GM18498 (cell line): ENCODE data around the gene MYMK.

Experiments used
- ATAC-seq: cut with Tn5 transposase; IDR thresholded peaks from one replicate; pipeline ENCODE4 v1.9.1; 2021; ENCODE audit warnings: mild to moderate bottlenecking, moderate library complexity; ENCODE audit not compliant: unreplicated experiment

The MYMK gene

GRCh38 chr9:133519693-133520092, 5.1 kb downstream of the MYMK start:
- ATAC-seq: no peak

GRCh38 chr9:133518706-133519449, 5.9 kb downstream of the MYMK start:
- ATAC-seq: no peak

GRCh38 chr9:133518200-133518599, 6.6 kb downstream of the MYMK start:
- ATAC-seq: no peak

- no peak for ATAC-seq
Observed at GRCh38 chr9:133517711-133518110, 7.0 kb downstream of the MYMK start.

GRCh38 chr9:133516961-133517350, 7.8 kb downstream of the MYMK start:
- ATAC-seq: no peak

GRCh38 chr9:133516256-133516960, 8.4 kb downstream of the MYMK start:
- no peak for ATAC-seq

GRCh38 chr9:133515615-133516255, 9.0 kb downstream of the MYMK start:
- no peak for ATAC-seq

- no peak for ATAC-seq
Observed at GRCh38 chr9:133515240-133515610, 9.5 kb downstream of the MYMK start.

GRCh38 chr9:133514460-133515239, 10.1 kb downstream of the MYMK start:
- no peak for ATAC-seq

GRCh38 chr9:133513214-133514100, 11.3 kb downstream of the MYMK start:
- ATAC-seq: no peak

GRCh38 chr9:133512253-133513213, 12.2 kb downstream of the MYMK start:
- no peak for ATAC-seq

GRCh38 chr9:133511607-133512006, 13.2 kb downstream of the MYMK start:
- ATAC-seq: no peak

- ATAC-seq: no peak
Observed at GRCh38 chr9:133510926-133511505, 13.7 kb downstream of the MYMK start.

- ATAC-seq: no peak
Observed at GRCh38 chr9:133509179-133510083, 15.3 kb downstream of the MYMK start.

- no peak for ATAC-seq
Observed at GRCh38 chr9:133508046-133508445, 16.7 kb downstream of the MYMK start.

- no peak for ATAC-seq
Observed at GRCh38 chr9:133507246-133507965, 17.4 kb downstream of the MYMK start.

- no peak for ATAC-seq
Observed at GRCh38 chr9:133506653-133507038, 18.1 kb downstream of the MYMK start.
